ENCODE measurements around the gene CXorf49B. TPM values are rescaled to one million over a fixed set of nuclear protein-coding genes. Genes with fewer than 3 reads are reported as not detected.

Gene CXorf49B
- total RNA-seq, 1 donor from 2014 or later, result not detected

DNA sequence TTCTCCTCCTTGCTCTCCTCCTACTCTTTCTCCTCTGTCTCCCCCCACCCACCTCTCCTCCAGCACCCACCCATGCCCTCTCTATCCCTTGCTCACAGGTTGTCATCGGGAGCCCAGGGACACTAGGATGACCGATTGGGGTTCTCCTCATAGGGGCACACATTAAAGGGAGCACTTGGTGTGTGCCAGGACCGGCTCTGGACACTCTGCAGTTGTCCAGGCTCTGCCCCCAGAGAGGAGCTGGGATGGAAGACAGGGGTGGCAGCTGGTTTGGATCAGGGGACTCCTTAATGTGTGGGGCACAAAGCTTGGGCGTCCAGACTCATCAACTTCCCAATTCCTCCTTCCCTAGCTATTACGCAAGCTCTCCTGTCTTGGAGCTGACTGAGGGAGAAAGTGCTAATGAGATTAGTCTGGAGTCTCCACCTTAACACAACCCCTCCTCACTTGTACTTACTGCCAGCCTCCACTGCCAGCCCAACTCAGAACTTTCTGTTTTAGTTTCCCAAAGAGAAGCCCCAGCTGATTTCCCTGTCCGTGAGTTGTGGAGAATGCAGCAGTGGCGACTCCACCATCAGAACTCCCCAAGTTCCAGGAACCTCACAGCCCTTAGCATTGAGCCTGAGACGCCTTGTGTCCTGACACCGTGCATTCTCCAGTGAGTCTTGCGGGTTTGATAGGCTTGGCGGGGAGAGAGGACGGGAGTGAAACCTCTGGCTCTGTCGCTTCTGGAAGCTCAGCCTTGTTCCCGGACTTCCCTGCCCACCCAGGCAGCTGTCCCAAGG is 52.2 kb downstream of the CXorf49B start:
- DNase-seq (ENCODE audit: low read depth in 2 of 2), result no peak

DNA sequence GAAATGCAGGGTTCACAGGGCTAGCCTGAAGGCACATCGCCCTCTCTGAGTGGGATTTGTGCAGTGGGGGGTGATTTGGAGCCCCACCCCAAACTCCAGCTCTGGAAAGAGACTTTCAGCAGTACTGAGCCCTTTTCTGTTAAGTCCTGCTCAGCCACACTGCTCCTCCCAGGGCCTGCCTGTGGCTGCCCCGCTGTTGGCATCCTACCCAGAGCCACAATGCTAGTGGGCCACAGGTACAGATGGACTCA is 52.7 kb downstream of the CXorf49B start:
- DNase-seq (ENCODE audit: low read depth in 2 of 2), result no peak

Other genes with a start within 250 kb of the CXorf49B start
- 65.6 and 117 TPM in 2 replicates for gene OGT, start 230.2 kb upstream of the CXorf49B start, total RNA-seq
- gene GCNA, start 184.9 kb upstream of the CXorf49B start, total RNA-seq, result 0.51 and 1.3 TPM in 2 replicates
- gene CXCR3, start 144.8 kb upstream of the CXorf49B start, total RNA-seq, result not detected in 2 replicates
- not detected in 2 replicates for gene CXorf49, start 45.1 kb upstream of the CXorf49B start, total RNA-seq
- 24.3 and 24.8 TPM in 2 replicates for gene NHSL2, start 147.5 kb downstream of the CXorf49B start, total RNA-seq

Data from dermis microvascular lymphatic vessel endothelial cell (primary cell).